Endodermal cell (in vitro differentiated cells): ENCODE results near the gene YY1AP1. TPM values are rescaled to one million over a fixed set of nuclear protein-coding genes. Genes with fewer than 3 reads are reported as not detected.
A peak's percentile ranks its signal among the peaks of the same experiment; 100 is the strongest.

Source experiments
- DNase-seq: peaks from one replicate; pipeline ENCODE4 v3.0.0-alpha.2; 2017
- H3K27ac ChIP-seq: 2 replicates; pipeline ENCODE4 v1.5.1; 2013; ENCODE audit warnings: mild to moderate bottlenecking, low read depth, low read length, moderate library complexity
- H3K27me3 ChIP-seq: 2 replicates; pipeline ENCODE4 v1.6.1; 2013; ENCODE audit warnings: mild to moderate bottlenecking, low read length, moderate library complexity; ENCODE audit not compliant: insufficient read depth, control insufficient read depth, poor library complexity, severe bottlenecking
- H3K36me3 ChIP-seq: 2 replicates; pipeline ENCODE4 v1.7.0; 2013; ENCODE audit warnings: mild to moderate bottlenecking, low read length, moderate library complexity; ENCODE audit not compliant: control insufficient read depth, insufficient read depth
- H3K4me1 ChIP-seq: one replicate; pipeline ENCODE4 v1.7.0; 2013; ENCODE audit warnings: low read length; ENCODE audit not compliant: control insufficient read depth, insufficient read depth
- H3K4me3 ChIP-seq: 2 replicates; pipeline ENCODE4 v1.5.1; 2013; ENCODE audit warnings: mild to moderate bottlenecking, low read length, moderate library complexity
- H3K9ac ChIP-seq: 2 replicates; pipeline ENCODE4 v1.6.1; 2013; ENCODE audit warnings: mild to moderate bottlenecking, low read length, moderate library complexity; ENCODE audit not compliant: poor library complexity, severe bottlenecking; ENCODE audit errors: extremely low read depth
- H3K9me3 ChIP-seq: 2 replicates; pipeline ENCODE4 v1.6.1; 2013; ENCODE audit warnings: mild to moderate bottlenecking, low read length, moderate library complexity; ENCODE audit not compliant: control insufficient read depth
- H3K27ac Mint-ChIP-seq: 2 replicates; pipeline ENCODE4 v1.8.0; 2020; ENCODE audit warnings: mixed read lengths
- H3K27me3 Mint-ChIP-seq: 2 replicates; pipeline ENCODE4 v1.8.0; 2021; ENCODE audit warnings: mild to moderate bottlenecking, mixed read lengths; ENCODE audit not compliant: insufficient read depth
- H3K36me3 Mint-ChIP-seq: 2 replicates; pipeline ENCODE4 v1.8.0; 2020; ENCODE audit warnings: low read depth, mixed read lengths
- H3K4me1 Mint-ChIP-seq: 2 replicates; pipeline ENCODE4 v1.8.0; 2020; ENCODE audit warnings: mixed read lengths
- H3K4me3 Mint-ChIP-seq: 2 replicates; pipeline ENCODE4 v1.8.0; 2020; ENCODE audit warnings: mild to moderate bottlenecking, moderate library complexity, mixed read lengths
- H3K9me3 Mint-ChIP-seq: 2 replicates; pipeline ENCODE4 v1.8.0; 2020; ENCODE audit warnings: mild to moderate bottlenecking, mixed read lengths
- CTCF ChIP-seq: fragments of 200-600 bp; sonication (generic); conservative IDR thresholded peaks from 2 replicates; pipeline ENCODE4 v1.5.0; 2021; ENCODE audit warnings: antibody characterized with exemption, mild to moderate bottlenecking
- WGBS, 2 experiments: methylation state at CpG; one replicate each; pipeline versions ENCODE4 v1.1.5 to v1.1.7; 2013; ENCODE audit warnings: missing lambda C conversion rate in 2 of 2, mixed read lengths in 1 of 2; ENCODE audit not compliant: insufficient coverage in 1 of 2, insufficient read length in 1 of 2; 5-methylcytosine and 5-hydroxymethylcytosine counted together
- total RNA-seq, 2 donors: library from RNA; stranded (reverse); fragmentation: NEBNext Ultra II Directional in 1 of 2; extraction: Animal tissue kit (Norgen Biotek cat#: 25700) in 1 of 2; gene quantifications; 2 replicates in 1 of 2; 3 replicates in 1 of 2; pipeline ENCODE4 v1.2.1, GENCODE V29; 2021

YY1AP1 gene
- total RNA-seq, 2 donors from 2014 or later = 44.2 to 45.8 TPM

- Mint-ChIP-seq H3K4me3 (no peak overlapping the region), H3K4me1 (peaks cover 7% of the 10 kb centered on the region), H3K36me3 (no peaks in the 10 kb centered on the region), H3K9me3 (peaks cover 15% of the 10 kb centered on the region), H3K27ac (no peak overlapping the region), H3K27me3 (peaks cover 10% of the 10 kb centered on the region)
- Histone ChIP-seq H3K9me3 (peaks cover 9% of the 10 kb centered on the region), H3K4me1 (no peaks in the 10 kb centered on the region), H3K36me3 (no peaks in the 10 kb centered on the region), H3K9ac (no peak overlapping the region), H3K27me3 (no peaks in the 10 kb centered on the region), H3K27ac (no peak overlapping the region), H3K4me3 (no peak overlapping the region)
- DNase-seq = no peak
- TF ChIP-seq CTCF = no peak
- WGBS, 2 experiments = 92 to 93% methylated on average over 6 to 7 of the region's 7 CpGs
Measured at GRCh38 chr1:155650231-155650757, 38.3 kb downstream of the YY1AP1 start.

GRCh38 chr1:155649676-155650075 is 38.9 kb downstream of the YY1AP1 start:
- no peak for TF ChIP-seq CTCF
- Mint-ChIP-seq H3K27me3 (peaks cover 9% of the 10 kb centered on the region), H3K4me3 (no peak overlapping the region)

GRCh38 chr1:155648207-155649147 is 40.1 kb downstream of the YY1AP1 start:
- H3K9me3 Mint-ChIP-seq = peaks cover 32% of the 10 kb centered on the region
- Histone ChIP-seq H3K27me3 (no peaks in the 10 kb centered on the region), H3K9ac (no peak overlapping the region), H3K36me3 (no peaks in the 10 kb centered on the region), H3K4me3 (no peak overlapping the region), H3K4me1 (no peaks in the 10 kb centered on the region), H3K9me3 (peaks cover 20% of the 10 kb centered on the region), H3K27ac (peak overlapping the region; percentile 70)
- 48 to 69% methylated on average over 5 to 10 of the region's 11 CpGs for WGBS, 2 experiments
- H3K4me3 Mint-ChIP-seq = no peak overlapping the region
- DNase-seq = no peak
- TF ChIP-seq CTCF = peak; percentile 67
- H3K36me3 Mint-ChIP-seq = no peaks in the 10 kb centered on the region
- peaks cover 7% of the 10 kb centered on the region for H3K4me1 Mint-ChIP-seq
- H3K27me3 Mint-ChIP-seq = peaks cover 9% of the 10 kb centered on the region
- H3K27ac Mint-ChIP-seq = peak overlapping the region; percentile 45

More at GRCh38 chr1:155649676-155650075, 38.9 kb downstream of the YY1AP1 start:
- Mint-ChIP-seq H3K4me1 (peaks cover 7% of the 10 kb centered on the region), H3K27ac (no peak overlapping the region), H3K36me3 (no peaks in the 10 kb centered on the region), H3K9me3 (peaks cover 20% of the 10 kb centered on the region)
- H3K9ac ChIP-seq = no peak overlapping the region
- no peak overlapping the region for H3K27ac ChIP-seq
- no peaks in the 10 kb centered on the region for H3K27me3 ChIP-seq
- DNase-seq = no peak
- no peaks in the 10 kb centered on the region for H3K4me1 ChIP-seq
- no peak overlapping the region for H3K4me3 ChIP-seq
- no peaks in the 10 kb centered on the region for H3K36me3 ChIP-seq
- H3K9me3 ChIP-seq = peaks cover 9% of the 10 kb centered on the region
